ENCODE measurements around the gene VGLL1.

VGLL1 gene, protein sequence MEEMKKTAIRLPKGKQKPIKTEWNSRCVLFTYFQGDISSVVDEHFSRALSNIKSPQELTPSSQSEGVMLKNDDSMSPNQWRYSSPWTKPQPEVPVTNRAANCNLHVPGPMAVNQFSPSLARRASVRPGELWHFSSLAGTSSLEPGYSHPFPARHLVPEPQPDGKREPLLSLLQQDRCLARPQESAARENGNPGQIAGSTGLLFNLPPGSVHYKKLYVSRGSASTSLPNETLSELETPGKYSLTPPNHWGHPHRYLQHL

DNA sequence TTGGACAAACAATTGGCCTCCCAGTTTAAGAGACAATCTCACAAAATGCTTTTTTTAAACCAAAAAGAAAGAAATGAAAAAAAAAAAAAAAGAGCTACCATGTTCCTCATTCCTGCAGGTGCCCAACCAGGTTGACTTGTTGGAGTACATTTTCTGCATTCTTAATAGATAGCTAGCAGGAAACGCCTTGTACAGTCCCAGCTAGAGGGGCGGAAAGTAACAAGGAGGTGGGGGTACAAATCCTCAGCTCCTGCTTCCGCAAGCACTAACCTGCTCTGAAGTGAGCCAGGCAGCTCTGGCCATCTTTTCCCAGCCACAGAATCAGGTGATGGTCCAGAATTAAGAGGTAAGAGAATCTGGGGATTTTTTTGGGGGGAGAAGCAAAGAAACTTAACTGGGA lies at the start of gene VGLL1:
Gene VGLL1 (plus strand): TSS at position 265 of the 400 bp plus-strand sequence. CDS start 3,806 bp downstream, outside the sequence.
- DNase-seq, result no peak

DNA sequence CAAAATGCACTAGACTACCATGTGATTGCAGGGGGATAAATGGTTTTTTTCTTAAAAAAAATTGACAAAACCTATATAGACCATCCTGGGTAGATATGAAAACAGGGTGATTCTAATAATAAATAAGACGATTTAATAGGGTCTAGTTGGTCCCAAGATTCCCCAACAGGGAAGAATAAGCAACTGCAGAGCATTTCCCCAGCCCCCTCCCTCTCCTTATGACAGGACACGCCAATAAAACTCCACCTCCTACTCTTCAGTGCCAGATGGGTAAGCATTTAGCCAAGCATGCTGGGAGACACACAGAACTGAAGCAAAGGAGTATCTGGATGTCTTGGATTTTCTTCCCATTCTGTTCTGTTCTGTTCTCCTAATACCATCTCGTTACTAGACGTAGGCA lies 44.4 kb upstream of the VGLL1 start, which contains the start of gene BRS3:
Gene BRS3 (plus strand): TSS at position 301 of the 400 bp plus-strand sequence. CDS start 168 bp downstream, outside the sequence.
- no peak for DNase-seq

DNA sequence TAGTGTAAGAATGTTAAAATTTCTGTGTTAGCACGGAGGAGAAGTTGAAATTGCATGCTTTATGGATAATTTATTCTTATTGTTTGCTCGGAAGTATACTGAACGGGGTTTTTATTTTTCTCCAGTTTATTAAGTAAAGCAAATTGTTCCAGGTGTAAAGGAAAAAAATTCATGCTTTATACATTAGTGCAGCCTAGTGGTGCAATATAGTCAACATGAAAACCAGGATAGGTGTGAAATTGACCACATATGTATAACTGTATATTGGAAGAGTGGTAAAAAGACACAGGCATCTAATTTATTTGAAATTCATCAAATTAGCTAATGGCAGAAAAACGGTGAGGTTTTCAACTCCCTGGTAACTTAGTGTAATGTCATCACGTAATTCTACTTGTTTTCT lies 43.3 kb upstream of the VGLL1 start:
- DNase-seq, result no peak

DNA sequence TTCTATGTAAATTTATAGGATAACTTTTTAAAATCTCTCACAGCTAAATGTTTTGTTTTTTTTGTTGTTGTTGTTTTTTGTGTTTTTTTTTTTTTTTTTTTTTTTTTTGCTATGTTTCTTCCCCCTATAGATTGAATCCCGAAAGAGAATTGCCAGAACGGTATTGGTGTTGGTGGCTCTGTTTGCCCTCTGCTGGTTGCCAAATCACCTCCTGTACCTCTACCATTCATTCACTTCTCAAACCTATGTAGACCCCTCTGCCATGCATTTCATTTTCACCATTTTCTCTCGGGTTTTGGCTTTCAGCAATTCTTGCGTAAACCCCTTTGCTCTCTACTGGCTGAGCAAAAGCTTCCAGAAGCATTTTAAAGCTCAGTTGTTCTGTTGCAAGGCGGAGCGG lies 40.2 kb upstream of the VGLL1 start:
- DNase-seq, result no peak

DNA sequence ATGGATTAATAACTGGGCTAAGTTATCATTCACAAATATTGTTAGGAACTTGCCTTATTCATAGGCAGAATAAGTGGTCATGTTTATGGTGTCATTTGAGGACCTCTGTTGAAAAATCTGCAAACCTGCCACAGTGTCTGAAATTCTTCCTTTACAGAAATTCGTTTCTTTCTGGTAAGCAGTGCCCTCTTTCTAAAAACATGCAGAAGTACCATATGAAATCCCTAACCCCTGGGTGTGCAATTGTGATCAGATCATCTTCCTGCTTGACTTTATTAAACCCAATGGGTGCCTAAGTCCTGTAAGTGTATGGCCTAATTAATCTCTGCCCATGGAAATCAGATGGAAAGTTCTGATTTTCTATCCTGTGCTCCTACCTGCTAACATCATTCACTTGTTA lies 39.0 kb upstream of the VGLL1 start:
- DNase-seq, result no peak

DNA sequence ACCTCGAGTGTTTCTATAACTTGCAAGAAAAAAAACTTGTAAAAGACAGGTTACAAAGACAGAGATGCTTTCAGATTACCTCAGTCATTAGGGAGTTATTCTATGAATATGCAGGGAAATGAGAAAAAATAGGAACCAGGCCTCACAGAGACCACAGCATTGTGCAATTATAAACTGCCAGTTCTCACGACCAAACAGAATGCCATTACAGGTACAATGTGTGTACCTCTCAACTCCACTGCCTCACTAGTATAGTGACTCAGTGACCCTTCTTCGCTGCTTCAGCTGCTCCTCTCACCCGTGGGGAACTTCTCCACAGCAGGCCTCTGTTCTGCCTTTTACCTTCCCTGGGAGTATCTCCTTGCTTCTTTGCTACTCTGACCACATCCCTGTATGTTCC lies 37.0 kb upstream of the VGLL1 start:
- DNase-seq, result no peak

DNA sequence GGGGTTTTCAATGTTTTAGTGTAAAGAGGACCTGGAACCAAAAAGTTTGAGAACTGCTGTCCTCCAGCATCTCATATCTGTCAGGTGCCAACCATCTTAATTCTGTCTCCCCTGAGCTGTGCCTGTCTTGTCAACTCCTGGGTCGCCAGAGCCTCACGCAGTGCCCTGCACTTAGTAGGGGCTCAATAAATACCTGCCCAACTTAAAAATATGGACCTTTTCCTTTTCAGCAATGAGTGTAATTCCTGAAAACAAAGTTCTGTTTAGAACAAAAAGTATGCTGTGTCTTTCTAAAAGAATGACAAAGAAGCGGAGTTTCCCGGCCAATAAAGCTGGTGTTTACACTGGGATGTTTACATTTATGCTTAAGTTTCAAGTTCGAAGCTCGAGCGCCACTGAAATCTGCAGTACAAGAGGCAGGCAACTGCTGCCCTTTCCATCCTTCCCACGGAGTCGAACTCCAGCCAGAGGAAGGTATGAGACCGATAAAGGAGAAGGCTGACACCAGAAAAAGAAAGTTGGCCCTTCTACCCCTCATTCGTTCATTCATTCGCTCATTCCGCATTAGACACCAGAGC lies 35.7 kb upstream of the VGLL1 start:
- no peak for DNase-seq

DNA sequence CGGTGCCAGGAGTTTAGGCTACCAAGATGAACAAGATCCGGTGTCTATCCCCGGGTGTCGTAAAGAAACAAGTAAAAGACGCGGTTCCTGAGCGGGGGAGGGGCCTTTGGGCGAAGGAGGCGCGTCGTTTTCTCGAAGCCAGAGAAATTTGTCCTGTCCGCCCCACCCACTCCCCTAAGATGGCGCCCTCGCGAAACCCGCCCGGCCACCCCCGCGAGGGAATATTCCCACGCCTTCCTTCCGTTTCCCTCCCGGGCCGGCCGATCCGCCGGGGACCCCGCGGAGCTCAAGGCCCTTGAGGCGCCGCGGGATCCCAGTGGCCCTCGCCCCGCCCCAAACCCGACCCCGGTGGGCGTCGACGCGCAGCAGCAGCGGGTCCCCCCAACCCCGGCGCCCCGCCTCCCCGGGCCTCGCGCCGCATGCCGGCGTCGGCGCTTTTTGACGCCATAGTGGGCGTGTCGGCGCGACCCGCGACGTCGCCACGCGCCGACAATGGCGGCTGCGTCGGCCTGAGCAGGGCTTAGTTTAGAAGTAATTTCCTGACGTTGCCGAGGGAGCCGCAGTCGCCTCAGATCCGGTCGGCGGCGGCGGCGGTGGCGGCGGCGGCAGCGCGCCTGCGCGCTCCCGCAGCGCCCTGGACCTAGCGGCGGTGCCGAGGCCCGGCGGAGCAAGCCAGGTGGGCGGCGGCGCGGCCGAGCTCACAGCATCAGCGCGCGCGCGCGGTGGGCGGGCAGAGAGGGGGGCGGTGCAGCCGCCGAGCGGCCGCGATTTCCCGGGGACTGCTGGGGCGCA lies 35.1 kb upstream of the VGLL1 start:
- DNase-seq, result peak; percentile 86

DNA sequence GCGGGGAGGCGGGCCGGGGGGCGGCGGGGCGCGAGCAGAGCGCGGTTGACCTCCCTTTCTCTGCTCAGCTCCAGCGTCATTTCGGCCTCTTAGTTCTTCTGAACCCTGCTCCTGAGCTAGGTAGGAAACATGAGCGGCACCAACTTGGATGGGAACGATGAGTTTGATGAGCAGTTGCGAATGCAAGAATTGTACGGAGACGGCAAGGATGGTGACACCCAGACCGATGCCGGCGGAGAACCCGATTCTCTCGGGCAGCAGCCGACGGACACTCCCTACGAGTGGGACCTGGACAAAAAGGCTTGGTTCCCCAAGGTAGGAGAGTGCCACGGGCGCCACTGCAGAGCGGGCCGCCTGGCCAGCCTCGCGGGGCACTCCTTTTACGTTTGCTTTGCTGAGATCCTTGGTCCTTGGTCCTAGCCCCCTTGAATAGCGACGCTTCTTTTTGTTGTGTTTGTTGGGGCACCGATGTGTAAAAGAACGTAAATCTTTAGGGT lies 34.4 kb upstream of the VGLL1 start, which contains the start of gene HTATSF1:
Gene HTATSF1 (plus strand): TSS at position 37 of the 497 bp plus-strand sequence. CDS start 93 bp downstream, at position 130.
- no peak for DNase-seq

DNA sequence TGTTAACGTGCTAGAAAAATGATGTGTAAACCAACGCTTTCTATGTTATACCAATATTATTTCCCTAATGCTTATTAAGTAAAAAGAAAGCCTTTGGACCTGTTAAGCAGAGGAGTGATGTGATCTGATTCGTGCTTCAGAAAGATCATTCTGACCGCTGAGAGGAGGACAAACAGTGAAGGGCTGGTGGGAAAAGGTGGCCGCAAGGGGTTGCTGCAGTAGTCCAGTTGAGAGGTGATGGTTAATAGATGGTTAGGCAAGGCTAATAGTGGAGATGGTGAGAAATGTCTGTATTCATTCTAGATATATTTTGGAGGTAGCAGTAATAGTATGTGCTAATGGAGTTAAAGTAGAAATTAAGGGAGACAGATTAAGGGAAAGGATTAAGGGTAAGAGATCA lies 12.9 kb upstream of the VGLL1 start:
- DNase-seq, result no peak

DNA sequence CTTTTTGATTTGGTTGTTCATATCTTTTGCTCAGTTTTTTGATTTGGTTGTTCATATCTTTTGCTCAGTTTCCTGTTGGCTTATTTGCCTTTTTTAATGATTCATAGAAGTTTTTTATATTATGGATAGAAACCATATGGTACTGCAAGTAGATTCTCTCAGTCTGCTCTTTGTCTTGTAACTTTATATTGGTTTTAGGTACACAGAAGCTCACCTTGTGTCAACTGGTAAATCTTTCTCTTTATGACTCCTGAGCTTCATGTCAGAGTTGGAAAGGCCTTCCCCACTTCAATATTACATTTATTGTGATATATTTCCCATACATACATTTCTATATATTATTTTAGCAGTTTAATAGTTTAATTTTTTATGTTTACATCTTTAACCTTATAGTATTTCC lies 8.2 kb upstream of the VGLL1 start:
- DNase-seq, result no peak

DNA sequence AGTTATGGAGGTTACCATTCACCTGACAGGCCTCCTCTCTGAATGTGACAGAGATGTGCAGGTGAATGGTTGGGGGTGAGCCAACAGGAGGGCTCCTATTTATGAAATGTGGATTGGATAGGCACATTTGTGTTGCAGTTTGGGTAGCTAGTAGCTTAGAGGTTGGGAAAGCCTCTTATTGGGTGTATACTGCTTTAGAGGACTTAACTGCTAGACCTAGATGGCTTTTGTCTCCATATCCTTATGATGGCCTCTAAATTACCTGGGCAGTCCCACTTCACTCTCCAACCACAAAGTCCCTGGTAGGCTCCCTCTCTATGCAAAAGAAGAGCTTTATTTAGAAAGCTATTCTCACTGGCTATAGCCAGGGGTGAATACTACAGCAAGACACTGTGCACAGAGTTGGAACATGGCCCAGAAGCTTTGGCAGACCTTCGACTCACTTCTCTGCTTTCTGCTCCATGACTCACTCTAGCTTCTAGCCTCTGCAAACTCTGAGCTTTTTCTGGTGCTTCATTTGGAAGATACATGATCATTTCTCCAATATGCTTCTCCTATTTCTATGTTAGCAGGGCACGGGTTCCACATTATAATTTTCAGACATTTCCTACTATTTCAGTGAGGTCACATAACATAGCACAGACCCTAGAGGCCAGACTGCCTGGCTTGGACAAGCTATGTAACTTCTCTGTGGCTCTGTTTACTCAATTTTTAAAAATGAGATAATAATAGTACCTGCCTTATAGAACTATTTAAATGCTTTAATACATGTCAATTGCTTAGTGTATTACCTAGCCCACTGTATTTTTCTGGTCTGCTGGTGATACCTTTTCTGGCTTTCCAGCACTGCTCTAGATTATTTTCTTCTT lies 6.0 kb upstream of the VGLL1 start:
- peak; percentile 62 for DNase-seq

DNA sequence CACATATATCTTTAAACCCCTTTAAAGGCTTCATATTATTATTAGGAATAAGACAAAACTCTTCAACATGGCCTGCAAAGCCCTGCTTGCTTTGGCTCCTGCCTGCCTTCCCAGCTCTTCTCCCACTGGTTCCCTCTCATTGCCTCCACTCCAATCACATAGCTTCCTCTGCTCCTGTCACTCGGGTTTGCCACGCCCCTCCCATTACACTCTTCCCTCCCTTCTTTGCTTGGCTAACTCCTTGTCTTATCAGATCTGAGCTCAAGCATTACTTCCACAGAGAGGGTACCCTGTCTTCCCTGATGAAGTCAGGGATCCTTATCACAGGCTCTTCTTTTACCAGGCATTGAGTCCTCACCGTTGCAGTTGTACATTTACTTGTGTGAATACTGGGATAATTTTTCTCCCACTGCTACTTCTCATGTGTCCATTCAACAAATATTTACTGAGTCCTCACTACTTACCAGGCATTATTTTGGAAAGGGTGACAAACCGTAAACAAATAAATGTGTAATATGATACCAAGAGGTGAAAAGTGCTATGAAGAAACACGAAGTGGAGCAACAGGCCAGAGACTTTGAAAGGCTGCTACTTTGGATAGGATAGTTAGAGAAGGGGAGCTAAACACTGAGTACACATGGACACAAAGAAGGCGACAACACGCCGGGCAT lies 3.2 kb upstream of the VGLL1 start:
- DNase-seq, result no peak

DNA sequence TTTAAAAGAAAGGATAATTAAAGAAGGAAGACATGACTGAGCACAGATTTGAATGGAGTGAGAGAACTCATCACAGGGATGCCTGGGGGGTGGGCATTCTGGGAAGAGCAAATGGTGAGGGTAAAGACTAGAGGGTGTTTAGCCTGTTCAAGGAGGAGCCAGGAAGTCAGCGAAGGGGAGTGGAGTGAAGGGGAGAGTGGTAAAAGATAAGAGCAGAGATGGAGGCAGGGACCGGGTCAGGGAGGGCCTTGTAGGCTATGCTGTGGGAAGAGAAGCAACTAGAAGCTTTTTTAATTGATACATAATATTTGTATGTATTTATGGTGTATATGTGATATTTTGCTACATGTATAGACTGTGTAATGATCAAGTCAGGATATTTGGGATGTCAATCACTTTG lies 2.2 kb upstream of the VGLL1 start:
- no peak for DNase-seq

DNA sequence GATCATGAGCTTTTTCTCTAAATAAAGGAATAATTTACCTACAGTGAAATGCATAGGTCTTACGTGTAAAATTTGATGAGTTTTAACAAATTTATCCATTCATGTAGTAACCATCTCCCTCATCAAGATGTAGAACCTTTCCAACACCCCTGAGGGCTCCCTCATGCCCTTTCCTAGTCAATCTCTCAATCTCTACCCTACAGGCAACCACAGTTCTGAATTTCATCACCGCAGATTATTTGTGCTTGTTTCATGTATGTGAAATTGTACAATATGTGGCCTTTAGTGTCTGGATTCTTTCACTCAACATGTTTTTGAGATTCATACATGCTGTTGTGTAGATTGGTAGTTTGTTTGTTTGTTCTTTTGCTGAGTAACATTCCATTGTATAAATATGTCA lies 2.1 kb downstream of the VGLL1 start:
- no peak for DNase-seq

DNA sequence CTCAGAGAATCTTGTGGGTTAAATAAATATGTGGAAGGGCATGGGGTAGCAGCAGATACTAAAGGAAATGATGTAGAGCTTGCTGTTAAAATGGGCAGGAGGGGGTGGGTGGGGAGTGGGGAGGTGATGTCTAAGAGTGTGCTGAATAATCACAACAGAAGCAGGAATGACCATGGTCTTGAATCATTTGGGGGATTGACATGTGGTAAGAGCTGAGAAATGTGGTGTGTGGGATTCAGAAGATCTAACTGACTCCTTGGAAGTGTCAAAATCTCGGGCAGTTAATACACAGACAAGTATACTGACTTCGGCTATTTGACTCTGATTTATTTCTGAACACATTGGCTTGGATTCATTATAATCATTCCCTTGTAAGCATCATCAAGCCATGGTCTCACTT lies 6.8 kb downstream of the VGLL1 start:
- no peak for DNase-seq

DNA sequence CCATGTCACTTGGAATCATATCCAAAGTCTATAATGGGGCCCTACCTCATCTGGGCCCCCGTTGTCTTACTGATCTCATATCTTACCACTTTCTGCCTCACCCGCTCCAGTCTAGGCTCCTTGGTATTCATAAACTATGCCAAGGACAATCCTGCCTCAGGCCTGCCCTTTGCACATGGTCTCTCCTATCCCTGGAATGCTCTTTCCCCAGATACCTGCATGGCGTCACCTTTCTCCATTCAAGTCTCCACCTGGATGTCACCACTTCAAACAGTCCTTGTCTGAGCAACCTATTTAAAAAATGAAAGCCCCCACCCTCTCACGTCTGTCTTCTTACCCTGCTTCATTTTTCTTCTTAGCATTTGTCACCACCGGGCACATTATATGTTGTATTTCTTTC lies 8.2 kb downstream of the VGLL1 start:
- no peak for DNase-seq

DNA sequence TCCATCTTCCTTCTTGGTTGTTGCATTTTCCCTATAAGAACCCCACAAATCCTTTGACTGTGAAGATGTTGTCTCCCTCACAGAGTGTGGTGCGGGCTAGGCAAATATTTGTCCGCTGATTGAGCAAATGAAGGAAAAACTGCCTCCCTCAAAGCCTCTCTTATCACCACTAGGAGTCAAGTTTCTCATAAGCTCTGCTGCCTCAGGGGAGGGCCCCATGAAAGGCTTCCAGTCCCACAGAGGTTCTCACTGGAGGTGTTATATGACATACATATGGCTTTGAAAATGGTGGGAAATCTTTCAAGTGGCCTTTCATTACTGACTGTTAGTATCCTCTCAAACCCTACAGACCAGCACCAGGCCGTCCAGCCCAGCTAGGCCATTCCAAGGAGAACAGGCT lies 9.3 kb downstream of the VGLL1 start:
- DNase-seq, result no peak

DNA sequence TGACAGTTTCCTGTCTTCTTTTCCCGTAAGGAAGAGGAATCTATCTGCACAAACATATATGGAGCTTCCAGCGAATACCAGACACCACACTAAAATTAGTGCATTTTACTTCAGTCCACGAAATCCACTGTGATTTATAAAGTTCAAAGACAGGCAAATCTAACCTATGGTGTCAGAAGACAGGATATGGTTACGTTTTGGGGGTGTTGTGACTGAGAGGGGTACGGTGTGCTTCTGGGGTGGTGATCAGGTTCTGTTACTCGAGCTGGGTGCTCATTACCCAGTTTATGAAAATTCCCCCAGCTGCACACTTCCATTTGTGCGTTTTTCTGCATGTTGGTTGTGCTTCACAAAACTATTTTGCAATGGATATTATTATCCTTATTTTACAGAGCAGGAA lies 10.3 kb downstream of the VGLL1 start:
- no peak for DNase-seq

DNA sequence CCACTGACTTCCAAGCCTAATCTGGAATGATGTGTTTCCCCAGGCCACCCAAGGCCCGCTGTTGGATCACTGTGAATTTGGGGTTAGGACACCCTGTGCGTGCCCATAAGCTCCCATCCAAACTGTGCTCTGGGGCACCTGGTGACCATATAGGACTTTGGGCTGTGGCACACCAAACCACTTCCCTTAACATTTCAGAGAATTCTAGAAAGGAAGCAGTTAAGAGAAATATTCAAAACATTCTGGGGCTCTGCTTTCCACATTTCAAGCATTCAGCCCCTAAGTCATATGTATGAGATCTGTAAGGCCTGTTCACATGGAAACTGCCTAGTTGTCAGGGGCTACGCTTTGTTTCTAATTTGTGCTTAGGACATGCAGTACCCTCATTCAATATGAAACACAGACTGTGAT lies 14.4 kb downstream of the VGLL1 start:
- DNase-seq, result no peak

DNA sequence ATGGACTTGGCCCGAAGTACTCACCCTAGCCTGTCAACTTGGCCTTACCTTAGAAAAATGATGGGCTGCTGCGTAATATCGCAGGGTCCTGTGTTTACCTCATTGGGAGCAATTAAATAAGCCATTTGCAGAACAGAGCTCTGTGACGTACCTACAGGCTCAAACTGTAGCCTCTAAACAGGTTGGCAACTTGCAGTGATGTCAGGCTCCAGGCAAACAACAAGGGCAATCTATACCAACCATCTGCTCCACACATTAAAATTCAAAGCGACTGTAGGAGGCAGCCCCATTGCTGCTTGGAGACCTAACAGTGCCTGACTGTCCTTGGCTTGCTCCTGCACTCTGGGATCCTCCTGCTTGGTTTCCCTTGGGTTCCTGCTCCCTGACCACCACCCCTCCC lies 17.2 kb downstream of the VGLL1 start:
- DNase-seq, result no peak

DNA sequence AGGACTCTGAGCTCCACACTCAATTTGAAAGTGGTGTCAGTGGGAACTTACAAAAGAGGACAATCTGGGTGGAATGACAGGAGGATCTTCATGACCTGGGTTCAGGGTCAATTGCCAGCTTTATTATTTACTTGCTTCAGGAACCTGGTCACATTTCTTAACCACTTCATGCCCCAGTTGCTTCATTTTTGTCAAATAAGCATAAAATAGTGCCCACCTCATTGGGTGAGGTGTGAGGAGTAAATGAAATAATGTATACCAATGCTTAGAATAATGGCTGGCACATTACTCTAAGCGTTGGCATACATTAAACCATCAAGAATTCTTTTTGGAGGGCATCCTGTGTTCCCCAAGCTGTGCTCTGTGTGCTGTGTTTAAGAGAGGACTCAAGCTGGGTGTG lies 19.4 kb downstream of the VGLL1 start:
- no peak for DNase-seq
